Body of pancreas (tissue), 4 donors: Measurements from ENCODE around the gene HBG2.

ENCODE experiments used
- CTCF ChIP-seq, 7 experiments: fragments of 450-650 bp in 4 of 7; fragments of 200-600 bp in 3 of 7; sonication (generic) in 3 of 7; IDR thresholded peaks; one replicate each; pipeline ENCODE4 v1.5.1; 2016 to 2019; ENCODE audit warnings: antibody characterized with exemption in 7 of 7
- POLR2A ChIP-seq, 3 donors: fragments of 450-650 bp; IDR thresholded peaks; one replicate each; pipeline ENCODE4 v1.6.1; 2016; ENCODE audit warnings: antibody characterized with exemption in 3 of 3, mild to moderate bottlenecking in 2 of 3

- TF ChIP-seq CTCF (IDR thresholded peaks at IDR 0.05) (no peak), POLR2A (IDR thresholded peaks at IDR 0.05) (no peak)
These were observed 22.1 kb upstream of the HBG2 start for GRCh38 chr11:5276697-5277096.
